Testis (tissue), 2 donors: ENCODE measurements around the gene CCNF.

ENCODE experiments used
- CTCF ChIP-seq, 3 experiments: fragments of 450-650 bp in 2 of 3; fragments of 200-600 bp in 1 of 3; sonication (generic) in 1 of 3; IDR thresholded peaks; one replicate each; pipeline ENCODE4 v1.5.1; 2016 to 2019; ENCODE audit warnings: antibody characterized with exemption in 3 of 3, mild to moderate bottlenecking in 2 of 3, moderate library complexity in 1 of 3
- POLR2A ChIP-seq: fragments of 450-650 bp; IDR thresholded peaks from one replicate; pipeline ENCODE4 v1.6.1; 2017; ENCODE audit warnings: antibody characterized with exemption, mild to moderate bottlenecking, moderate library complexity

GRCh38 chr16:2462031-2462866, 33.0 kb downstream of the CCNF start:
- TF ChIP-seq CTCF (IDR thresholded peaks at IDR 0.05) (no peak), POLR2A (no peak)
